GM21390 (cell line): ENCODE results near the gene LGMN.
"Not testable (repeated sequence)": the region's sequence is repeated elsewhere in the genome, so short reads cannot be mapped to it uniquely, and the experiment has no call there.

Experiments used
- ATAC-seq: cut with Tn5 transposase; IDR thresholded peaks from one replicate; pipeline ENCODE4 v1.9.1; 2021; ENCODE audit not compliant: unreplicated experiment

Gene LGMN

GRCh38 chr14:92763666-92764631 lies 15.5 kb upstream of the LGMN start:
- ATAC-seq, result not testable (repeated sequence)

- ATAC-seq, result no peak
These were observed 12.0 kb upstream of the LGMN start for GRCh38 chr14:92760524-92760805.

DNA sequence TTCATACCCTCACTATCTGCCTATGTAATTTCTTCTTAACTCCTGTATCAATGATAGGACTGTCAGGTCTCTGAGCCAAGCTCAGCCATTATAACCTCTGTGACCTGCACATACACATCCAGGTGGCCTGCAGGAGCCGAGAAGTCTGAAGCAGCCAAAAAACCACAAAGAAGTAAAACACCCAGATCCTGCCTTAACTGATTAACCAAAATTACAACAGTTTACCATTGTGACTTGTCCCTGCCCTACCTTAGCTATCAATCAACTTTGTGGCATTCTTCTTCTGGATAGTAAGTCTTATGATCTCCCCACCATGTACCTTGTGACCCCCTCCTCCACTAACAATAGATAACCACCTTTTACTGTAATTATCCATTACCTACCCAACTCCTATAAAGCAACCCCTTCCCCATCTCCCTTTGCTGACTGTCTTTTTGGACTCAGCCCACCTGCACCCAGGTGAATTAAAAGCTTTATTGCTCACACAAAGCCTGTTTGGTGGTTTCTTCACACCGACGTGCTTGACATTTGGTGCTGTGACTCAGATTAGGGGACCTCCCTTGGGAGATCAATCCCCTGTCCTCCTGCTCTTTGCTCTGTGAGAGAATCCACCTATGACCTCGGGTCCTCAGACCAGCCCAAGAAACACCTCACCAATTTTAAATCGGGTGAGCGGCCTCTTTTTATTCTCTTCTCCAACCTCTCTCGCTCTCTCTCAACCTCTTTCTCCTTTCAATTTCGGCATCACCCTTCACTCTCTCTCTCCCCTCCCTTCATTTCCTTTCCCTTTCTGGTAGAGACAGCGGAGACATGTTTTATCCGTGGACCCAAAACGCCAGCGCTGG lies 11.5 kb upstream of the LGMN start:
- peak; percentile 47 for ATAC-seq

DNA sequence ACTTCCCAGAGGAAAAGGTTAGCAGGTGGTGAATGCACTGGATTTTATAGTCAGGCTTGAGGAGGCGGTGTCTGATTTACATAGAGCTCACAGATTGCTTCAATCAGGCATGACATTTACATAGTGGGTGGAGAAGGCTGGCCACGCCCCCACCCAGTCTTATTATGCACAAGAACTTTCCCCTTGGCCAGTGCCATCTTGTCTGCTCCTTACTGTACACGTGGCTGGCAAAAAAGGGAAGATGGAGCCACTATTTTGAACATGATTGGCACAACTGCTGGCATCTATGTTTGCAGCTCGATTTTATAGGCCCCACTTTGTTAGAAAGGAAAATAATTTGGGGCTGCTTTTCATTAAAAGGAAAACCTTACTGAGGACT lies 10.9 kb upstream of the LGMN start:
- ATAC-seq, result peak; percentile 21

DNA sequence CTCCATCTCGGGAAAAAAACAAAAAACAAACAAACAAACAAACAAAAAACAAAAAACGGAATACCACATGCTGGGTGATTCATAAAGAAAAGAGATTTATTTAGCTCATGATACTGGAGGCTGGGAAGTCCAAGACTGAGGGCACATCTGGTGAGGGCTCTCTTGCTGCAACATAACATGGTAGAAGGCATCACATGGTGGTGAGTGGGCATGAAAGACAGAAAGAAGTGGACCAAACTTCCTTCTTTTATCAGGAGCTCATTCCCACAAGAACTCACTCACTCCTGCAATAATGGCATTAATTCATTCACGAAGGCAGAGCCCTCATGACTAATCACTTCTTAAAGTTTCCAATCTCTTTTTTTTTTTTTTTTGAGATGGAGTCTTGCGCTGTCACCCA lies 8.0 kb upstream of the LGMN start:
- no peak for ATAC-seq

- ATAC-seq, result no peak
These were observed 7.1 kb upstream of the LGMN start for GRCh38 chr14:92755495-92755894.

DNA sequence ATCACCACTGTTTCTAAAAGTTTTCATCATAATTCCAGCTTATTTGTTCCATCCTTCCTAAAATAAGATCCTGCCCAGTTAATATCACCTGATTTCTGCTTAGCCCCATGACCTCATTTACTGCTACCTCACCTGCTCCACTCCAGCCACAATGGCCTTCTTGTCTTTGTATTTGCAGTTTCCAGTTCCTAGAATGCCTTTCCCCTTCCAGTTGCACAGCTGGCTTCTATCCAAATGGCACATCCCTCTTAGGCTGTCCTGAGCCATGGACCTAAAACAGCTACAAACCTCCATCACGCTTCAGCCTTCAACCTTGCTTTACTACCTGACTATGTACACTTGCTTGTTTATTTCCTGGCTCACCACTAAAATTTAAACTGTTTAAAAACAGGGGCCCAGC lies 6.5 kb upstream of the LGMN start:
- ATAC-seq, result no peak

- ATAC-seq, result no peak
These were observed 4.8 kb upstream of the LGMN start for GRCh38 chr14:92753250-92753649.

DNA sequence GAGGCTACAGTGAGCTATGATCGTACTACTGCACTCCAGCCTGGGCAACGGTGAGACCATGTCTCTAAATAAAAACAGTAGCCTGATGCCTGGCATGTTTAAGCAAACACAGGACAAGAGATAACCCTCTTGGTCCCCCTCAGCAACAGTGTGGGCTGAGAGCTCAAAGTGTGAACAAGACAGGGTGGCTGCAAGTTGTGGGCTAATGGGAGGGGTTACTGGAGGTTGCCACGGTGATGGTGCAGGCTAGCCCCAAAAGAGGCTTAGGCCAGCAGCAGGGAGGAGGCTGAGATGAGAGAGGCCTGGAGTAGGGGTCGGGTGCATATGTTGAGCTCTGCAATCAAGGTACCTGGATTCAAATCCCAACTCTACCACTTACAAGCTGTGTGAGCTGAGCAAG lies 3.4 kb upstream of the LGMN start:
- ATAC-seq, result no peak

- peak; percentile 36 for ATAC-seq
These were observed 2.6 kb upstream of the LGMN start for GRCh38 chr14:92750994-92751400.

DNA sequence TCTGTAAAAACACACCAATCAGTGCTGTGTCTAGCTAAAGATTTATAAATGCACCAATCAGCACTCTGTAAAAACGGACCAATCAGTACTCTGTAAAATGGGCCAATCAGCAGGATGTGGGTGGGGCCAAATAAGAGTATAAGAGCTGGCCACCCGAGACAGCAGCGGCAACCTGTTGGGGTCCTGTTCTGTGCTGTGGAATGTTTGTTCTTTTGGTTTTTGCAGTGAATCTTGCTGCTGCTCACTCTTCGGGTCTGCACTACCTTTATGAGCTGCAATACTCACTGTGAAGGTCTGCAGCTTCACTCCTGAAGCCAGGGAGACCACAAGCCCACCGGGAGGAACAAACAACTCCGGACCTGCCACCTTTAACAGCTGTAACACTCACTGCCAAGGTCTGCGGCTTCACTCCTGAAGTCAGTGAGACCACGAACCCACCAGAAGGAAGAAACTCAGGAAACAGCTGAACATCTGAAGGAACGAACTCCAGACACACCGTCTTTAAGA lies 1.8 kb upstream of the LGMN start:
- not testable (repeated sequence) for ATAC-seq

DNA sequence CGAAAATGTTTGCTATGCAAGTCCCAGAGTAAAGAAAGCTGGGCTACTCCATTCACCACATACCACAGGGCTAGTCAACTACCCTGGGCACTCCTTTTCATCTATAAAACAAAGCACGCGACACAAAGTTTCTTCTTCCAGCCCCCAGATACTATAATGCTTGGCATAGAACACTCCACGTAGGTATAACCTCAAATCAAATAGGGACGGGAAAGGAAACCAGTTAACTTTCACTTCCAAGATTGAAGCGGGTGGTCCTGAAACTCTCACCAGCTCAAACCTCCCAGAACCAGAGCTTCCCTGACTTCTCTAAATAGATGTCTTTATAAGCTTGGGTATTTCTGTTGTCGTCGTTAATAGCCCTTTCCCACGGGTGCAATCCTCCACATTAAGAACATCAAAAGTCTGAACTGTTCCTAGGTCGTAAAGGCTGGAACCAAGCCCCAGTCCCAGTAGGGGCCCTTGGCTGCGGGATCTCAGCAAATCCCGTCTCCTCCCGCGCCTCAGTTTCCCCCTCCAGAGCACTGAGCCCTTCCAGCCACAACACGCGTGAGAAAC lies 647 bp downstream of the LGMN start:
- ATAC-seq, result no peak

GRCh38 chr14:92744198-92744597 lies 4.2 kb downstream of the LGMN start:
- ATAC-seq, result no peak

DNA sequence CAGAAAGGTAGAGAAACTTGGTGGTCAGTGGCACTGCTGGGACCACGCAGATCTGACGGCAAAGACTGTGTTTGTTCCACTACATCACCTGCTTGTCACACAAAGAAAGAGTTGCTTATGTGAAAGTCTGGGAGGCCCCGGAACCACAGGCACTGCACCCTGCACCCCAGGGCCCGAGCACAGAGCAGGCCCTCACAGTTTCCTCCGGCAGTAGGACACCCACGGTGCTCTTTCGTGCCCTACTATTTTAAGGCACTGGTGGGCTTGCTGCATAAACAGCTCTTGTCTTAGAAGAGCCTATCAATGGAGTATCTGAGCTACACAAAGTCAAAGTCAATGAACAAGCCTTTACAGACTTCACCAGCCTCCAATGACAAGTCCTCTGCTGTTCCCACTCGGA lies 8.0 kb downstream of the LGMN start:
- no peak for ATAC-seq

- no peak for ATAC-seq
These were observed 10.7 kb downstream of the LGMN start for GRCh38 chr14:92737619-92738188.

DNA sequence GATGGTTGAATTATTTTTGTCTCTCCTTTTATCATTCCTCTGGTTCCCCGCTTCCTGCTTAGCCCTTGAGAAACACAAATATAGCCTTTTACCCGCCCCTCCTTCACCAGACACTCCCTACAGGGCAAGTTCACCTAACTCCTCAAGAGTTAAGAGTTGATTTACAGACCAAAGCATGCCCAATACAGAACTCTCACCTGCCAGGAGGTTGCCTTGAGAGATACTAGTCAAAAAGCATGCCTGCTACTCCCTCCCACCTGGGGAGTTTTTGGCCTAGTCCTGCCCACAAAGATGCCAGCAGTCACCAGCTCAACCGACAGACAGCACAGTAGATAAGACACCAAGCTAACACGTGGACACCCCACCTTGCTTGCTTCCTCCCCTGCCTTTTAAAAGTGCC lies 11.2 kb downstream of the LGMN start:
- ATAC-seq, result no peak

GRCh38 chr14:92735344-92735743 lies 13.1 kb downstream of the LGMN start:
- ATAC-seq, result no peak

GRCh38 chr14:92734618-92735017 lies 13.8 kb downstream of the LGMN start:
- no peak for ATAC-seq

DNA sequence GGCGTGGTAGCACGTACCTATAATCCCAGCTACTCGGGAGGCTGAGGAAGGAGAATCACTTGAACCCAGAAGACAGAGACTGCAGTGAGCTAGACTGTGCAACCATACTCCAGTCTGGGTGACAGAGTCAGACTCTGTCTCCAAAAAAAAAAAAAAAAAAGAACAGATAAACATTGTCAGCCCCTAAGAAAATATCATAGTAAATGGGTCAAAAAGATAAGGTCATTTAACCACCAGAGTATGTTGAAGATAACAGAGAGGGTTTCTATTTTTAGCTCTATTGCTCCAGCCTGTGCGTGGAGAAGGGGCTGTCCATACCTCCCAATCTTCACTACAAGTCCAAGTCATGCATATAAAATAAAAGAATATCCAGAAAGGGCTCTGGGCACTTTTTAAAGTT lies 15.4 kb downstream of the LGMN start:
- ATAC-seq, result no peak

- no peak for ATAC-seq
These were observed 16.8 kb downstream of the LGMN start for GRCh38 chr14:92731622-92732115.
